ENCODE data around the gene FNBP1. TPM values are rescaled to one million over a fixed set of nuclear protein-coding genes. Genes with fewer than 3 reads are reported as not detected.

Gene FNBP1
- polyA plus RNA-seq, 3 donors, result 37.6 to 60.7 (median 51.4) TPM

DNA sequence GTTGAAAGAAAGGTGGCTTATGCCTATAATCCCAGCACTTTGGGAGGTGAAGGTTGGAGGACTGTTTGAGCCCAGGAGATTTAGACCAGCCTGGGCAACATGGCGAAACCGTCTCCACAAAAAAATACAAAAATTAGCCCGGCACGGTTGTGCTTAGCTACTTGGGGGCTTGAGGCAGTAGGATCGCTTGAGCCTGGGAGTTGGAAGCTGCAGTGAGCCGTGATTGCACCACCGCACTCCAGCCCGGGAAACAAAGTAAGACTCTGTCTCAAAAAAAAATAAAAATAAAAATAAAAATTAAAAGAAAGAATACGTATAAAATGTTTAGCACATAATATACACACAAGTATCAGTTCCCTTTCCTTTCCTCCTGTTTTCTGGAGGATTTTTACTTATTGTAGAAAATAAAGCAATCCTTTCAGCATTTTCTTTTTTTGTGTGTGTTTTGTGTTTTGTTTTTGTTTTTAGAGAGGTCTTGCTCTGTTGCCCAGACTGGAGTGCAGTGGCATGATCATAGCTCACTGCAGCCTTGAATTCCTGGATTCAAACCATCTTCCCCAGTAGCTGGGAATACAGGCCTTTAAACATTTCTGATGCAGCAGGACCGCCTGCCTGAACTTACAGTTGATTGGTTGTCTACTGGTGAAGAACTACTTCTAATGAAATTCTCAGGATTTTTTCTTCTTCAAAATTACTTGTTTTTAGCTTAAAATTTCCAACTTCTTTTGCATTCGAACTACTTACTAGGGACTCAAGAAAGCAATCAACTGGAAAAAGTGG lies 6.6 kb upstream of the FNBP1 start:
- Histone ChIP-seq H3K4me3 (replicated peaks in 1 of 3; ENCODE audit: low read depth in 2 of 3, low read length in 3 of 3) (no peak overlapping the region), H3K27ac (ENCODE audit: low read depth in 1 of 2, low read length in 2 of 2) (no peak overlapping the region), H3K79me2 (ENCODE audit: insufficient read depth, low read length) (peaks cover 60% of the 10 kb centered on the region), H3K4me2 (replicated peaks; ENCODE audit: extremely low read depth, low read length, poor library complexity, severe bottlenecking) (no peak overlapping the region), H3K36me3 (replicated peaks in 1 of 2; ENCODE audit: control insufficient read depth in 1 of 2, insufficient read depth in 2 of 2, low read length in 2 of 2) (no peaks in the 10 kb centered on the region), H2AFZ (ENCODE audit: insufficient read depth, low read depth, low read length, poor library complexity, severe bottlenecking) (no peak overlapping the region), H3K27me3 (ENCODE audit: control insufficient read depth in 2 of 2, insufficient read depth in 2 of 2, low read length in 2 of 2) (no peaks in the 10 kb centered on the region), H3K9ac (ENCODE audit: insufficient read depth, low read length, poor library complexity, severe bottlenecking) (no peak overlapping the region), H4K20me1 (ENCODE audit: insufficient read depth, low read length) (peaks cover 1% of the 10 kb centered on the region), H3K9me3 (replicated peaks in 1 of 2; ENCODE audit: control insufficient read depth in 1 of 2, insufficient read depth in 1 of 2, low read length in 2 of 2) (no peaks in the 10 kb centered on the region), H3K4me1 (ENCODE audit: control insufficient read depth in 1 of 2, insufficient read depth in 2 of 2, low read length in 2 of 2) (peaks cover 45 to 51% of the 10 kb centered on the region in 2 donors)
- intact Hi-C loops (cut with micrococcal nuclease), result loop anchor here in 1 of 2 donors (10.0 kb wide), 1 partner anchor 85 kb away; no protein-coding TSS in a partner anchor
- H3K4me3 Mint-ChIP-seq, result no peak overlapping the region
- H3K36me3 Mint-ChIP-seq, result no peaks in the 10 kb centered on the region
- WGBS (ENCODE audit: insufficient coverage), result no CpG with 5 or more reads among the region's 11 CpGs
- peak overlapping the region in 2 of 7 donors; percentile 18 to 60 for H3K27ac Mint-ChIP-seq
- no peaks in the 10 kb centered on the region for H3K9me3 Mint-ChIP-seq
- H3K4me1 Mint-ChIP-seq, result peaks cover 43% of the 10 kb centered on the region
- no peaks in the 10 kb centered on the region for H3K27me3 Mint-ChIP-seq (ENCODE audit: low read depth in 3 of 3)
- TF ChIP-seq, protein P1, sequence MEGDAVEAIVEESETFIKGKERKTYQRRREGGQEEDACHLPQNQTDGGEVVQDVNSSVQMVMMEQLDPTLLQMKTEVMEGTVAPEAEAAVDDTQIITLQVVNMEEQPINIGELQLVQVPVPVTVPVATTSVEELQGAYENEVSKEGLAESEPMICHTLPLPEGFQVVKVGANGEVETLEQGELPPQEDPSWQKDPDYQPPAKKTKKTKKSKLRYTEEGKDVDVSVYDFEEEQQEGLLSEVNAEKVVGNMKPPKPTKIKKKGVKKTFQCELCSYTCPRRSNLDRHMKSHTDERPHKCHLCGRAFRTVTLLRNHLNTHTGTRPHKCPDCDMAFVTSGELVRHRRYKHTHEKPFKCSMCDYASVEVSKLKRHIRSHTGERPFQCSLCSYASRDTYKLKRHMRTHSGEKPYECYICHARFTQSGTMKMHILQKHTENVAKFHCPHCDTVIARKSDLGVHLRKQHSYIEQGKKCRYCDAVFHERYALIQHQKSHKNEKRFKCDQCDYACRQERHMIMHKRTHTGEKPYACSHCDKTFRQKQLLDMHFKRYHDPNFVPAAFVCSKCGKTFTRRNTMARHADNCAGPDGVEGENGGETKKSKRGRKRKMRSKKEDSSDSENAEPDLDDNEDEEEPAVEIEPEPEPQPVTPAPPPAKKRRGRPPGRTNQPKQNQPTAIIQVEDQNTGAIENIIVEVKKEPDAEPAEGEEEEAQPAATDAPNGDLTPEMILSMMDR (IDR thresholded peaks at IDR 0.05), result no peak
- DNase-seq, result no peak

DNA sequence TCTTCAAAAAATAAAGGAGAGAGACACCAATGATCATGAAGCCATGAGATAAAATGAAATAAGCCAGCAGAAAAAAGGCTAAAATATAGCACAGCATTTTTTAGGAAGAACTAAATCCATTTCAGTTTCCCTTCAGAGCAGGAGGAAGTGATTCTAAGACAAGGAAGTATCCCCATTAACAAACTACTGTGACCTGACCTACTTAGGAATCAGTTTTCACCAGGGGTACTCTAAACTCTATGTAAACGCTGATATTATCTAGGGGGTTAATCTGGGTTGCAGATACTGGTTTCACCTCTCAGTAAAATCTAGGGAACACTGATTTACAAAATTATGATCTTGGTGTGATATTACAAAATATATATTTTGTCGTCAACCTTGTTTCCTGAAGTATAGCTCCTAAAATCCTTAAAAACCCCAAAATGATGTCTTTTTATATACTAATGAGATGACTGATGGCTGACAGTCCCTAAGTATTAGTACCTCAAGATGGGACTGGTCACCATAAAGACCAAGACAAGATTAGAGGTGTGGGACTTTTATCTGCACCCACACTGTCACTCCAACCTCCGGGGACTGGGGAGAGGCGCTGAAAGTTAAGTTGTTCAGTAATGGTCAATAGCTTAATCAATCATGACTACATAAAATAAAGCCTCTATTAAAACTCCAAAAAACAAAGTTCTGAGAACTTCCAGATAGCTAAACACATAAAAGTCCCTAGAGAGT lies 2.9 kb upstream of the FNBP1 start:
- DNase-seq, result peak; percentile 42 to 74 (median 68)
- Mint-ChIP-seq H3K36me3 (no peaks in the 10 kb centered on the region), H3K4me1 (peaks cover 35% of the 10 kb centered on the region), H3K4me3 (peak overlapping the region; percentile 43 to 86), H3K27me3 (ENCODE audit: low read depth in 3 of 3) (no peaks in the 10 kb centered on the region), H3K27ac (peak overlapping the region; percentile 85 to 97 (median 92)), H3K9me3 (no peaks in the 10 kb centered on the region)
- H4K20me1 ChIP-seq (ENCODE audit: insufficient read depth, low read length), result peaks cover 15% of the 10 kb centered on the region
- H3K27me3 ChIP-seq (ENCODE audit: control insufficient read depth in 2 of 2, insufficient read depth in 2 of 2, low read length in 2 of 2), result no peaks in the 10 kb centered on the region
- peak overlapping the region; percentile 29 to 97 (median 37) for H3K4me3 ChIP-seq (replicated peaks in 1 of 3; ENCODE audit: low read depth in 2 of 3, low read length in 3 of 3)
- H3K79me2 ChIP-seq (ENCODE audit: insufficient read depth, low read length), result peaks cover 57% of the 10 kb centered on the region
- TF ChIP-seq, protein P1 (IDR thresholded peaks at IDR 0.05), result no peak
- H3K4me2 ChIP-seq (replicated peaks; ENCODE audit: extremely low read depth, low read length, poor library complexity, severe bottlenecking), result peak overlapping the region; percentile 92
- peaks cover 38 to 49% of the 10 kb centered on the region in 2 donors for H3K4me1 ChIP-seq (ENCODE audit: control insufficient read depth in 1 of 2, insufficient read depth in 2 of 2, low read length in 2 of 2)
- no CpG with 5 or more reads among the region's 4 CpGs for WGBS (ENCODE audit: insufficient coverage)
- H3K36me3 ChIP-seq (replicated peaks in 1 of 2; ENCODE audit: control insufficient read depth in 1 of 2, insufficient read depth in 2 of 2, low read length in 2 of 2), result no peaks in the 10 kb centered on the region
- H2AFZ ChIP-seq (ENCODE audit: insufficient read depth, low read depth, low read length, poor library complexity, severe bottlenecking), result no peak overlapping the region
- intact Hi-C loops (cut with micrococcal nuclease), result loop anchor here in 1 of 2 donors (10.0 kb wide), 1 partner anchor 81 kb away; no protein-coding TSS in a partner anchor
- H3K9ac ChIP-seq (ENCODE audit: insufficient read depth, low read length, poor library complexity, severe bottlenecking), result peak overlapping the region; percentile 47
- peak overlapping the region; percentile 51 to 92 for H3K27ac ChIP-seq (ENCODE audit: low read depth in 1 of 2, low read length in 2 of 2)
- H3K9me3 ChIP-seq (replicated peaks in 1 of 2; ENCODE audit: control insufficient read depth in 1 of 2, insufficient read depth in 1 of 2, low read length in 2 of 2), result no peaks in the 10 kb centered on the region
